ENCODE results near the gene ENPP7. TPM values are rescaled to one million over a fixed set of nuclear protein-coding genes. Genes with fewer than 3 reads are reported as not detected.

The ENPP7 gene
- total RNA-seq, 1 donor from 2014 or later = not detected

DNA sequence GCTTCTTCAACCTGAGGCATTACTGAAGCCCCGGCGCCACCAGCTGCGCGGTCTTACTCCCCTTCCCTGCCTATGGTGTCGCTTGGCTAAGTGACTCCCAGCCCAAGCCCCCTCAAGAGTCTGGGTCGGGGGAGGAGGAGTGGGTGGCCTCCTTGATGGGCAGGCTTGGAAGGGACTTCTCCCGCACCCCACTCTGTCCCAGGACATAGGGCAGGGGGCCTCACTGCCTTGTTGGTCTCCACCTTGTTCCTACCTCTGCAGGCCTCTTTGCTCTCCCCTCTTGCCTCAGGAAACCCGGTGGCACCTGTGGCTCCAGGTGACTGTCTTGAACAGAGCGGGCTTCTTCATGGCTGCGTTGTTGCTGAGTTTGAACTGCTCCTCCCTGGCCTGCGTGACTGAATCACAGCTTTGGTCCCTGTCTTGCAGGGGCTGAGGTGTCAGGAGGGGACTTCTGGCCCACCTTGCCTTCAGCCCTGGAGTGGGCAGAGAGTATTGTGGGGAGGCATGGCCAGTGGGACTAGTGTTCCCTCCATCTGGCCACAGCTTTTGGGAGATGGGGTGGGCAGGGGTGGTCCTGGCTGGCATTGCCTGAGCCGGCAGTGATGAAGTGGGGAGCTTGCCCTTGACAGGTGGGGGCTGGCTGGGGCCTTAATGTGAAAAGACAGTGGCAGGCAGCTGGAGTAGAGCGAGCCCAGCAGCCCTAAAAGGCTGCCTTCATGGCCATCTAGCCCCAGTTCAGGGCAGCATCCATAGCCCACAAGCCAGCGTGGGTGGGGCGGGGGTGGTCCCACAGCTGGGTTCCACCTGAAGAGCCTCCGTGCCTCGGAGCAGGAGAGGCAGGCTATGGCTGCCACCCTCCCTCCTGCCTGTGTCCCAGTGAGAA is 54.5 kb downstream of the ENPP7 start:
- no peak for DNase-seq (ENCODE audit: low read depth, low spot score)
- no peak overlapping the region for H3K27ac Mint-ChIP-seq (ENCODE audit: unreplicated experiment)

DNA sequence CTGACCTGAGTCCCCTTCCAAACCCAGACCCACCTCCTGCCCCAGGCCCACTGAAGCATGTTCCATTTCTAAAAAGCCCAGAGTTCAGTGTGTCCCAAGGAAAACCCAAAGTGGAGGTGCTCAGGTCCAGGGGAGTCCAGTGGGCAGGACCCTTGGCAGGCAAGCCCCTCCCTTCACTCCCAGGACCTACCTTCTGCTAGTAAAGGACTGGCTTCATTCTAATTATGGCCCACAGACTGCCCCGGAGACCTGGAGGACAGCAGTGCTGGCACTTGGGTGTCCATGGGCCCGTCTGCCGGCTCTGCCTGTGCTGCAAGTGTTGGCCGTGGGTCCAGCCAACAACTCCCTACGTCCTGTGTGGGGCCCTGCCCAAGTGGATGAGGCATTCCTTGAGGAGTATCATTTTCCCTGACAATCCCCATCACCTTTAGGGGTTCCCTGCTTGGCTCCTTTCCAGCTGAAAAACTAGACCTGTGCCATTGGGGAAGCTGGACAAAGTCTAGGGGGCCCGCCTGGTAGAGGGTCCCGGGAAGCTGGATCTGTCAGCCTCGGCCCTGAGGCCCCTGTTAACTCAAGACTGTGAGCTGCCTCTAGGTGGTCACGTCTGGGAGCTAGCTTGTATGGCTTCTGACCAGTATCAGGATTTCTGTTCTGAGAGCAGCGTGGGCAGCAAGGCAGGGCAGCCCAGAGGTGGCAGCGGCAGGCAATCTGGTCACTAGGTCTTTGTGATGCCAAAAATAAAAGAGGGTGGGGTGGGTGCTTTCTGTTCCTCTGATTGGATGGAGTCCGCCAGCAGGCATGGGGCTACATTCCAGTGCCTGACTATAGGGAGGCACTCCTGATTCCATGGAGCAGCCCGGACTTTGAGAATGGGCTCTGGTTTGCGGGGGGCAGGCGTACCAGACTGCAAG is 55.4 kb downstream of the ENPP7 start:
- H3K4me3 Mint-ChIP-seq = peak overlapping the region; percentile 60
- no peaks in the 10 kb centered on the region for H3K36me3 Mint-ChIP-seq (ENCODE audit: low read depth)
- H3K4me1 Mint-ChIP-seq = peaks cover 26% of the 10 kb centered on the region
- no peaks in the 10 kb centered on the region for H3K9me3 Mint-ChIP-seq
- TF ChIP-seq, protein P1, sequence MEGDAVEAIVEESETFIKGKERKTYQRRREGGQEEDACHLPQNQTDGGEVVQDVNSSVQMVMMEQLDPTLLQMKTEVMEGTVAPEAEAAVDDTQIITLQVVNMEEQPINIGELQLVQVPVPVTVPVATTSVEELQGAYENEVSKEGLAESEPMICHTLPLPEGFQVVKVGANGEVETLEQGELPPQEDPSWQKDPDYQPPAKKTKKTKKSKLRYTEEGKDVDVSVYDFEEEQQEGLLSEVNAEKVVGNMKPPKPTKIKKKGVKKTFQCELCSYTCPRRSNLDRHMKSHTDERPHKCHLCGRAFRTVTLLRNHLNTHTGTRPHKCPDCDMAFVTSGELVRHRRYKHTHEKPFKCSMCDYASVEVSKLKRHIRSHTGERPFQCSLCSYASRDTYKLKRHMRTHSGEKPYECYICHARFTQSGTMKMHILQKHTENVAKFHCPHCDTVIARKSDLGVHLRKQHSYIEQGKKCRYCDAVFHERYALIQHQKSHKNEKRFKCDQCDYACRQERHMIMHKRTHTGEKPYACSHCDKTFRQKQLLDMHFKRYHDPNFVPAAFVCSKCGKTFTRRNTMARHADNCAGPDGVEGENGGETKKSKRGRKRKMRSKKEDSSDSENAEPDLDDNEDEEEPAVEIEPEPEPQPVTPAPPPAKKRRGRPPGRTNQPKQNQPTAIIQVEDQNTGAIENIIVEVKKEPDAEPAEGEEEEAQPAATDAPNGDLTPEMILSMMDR (conservative IDR thresholded peaks at IDR 0.05) = no peak
- H3K27me3 Mint-ChIP-seq (ENCODE audit: low read depth) = peaks cover 44% of the 10 kb centered on the region
- no peak for DNase-seq (ENCODE audit: low read depth, low spot score)
- H3K27ac Mint-ChIP-seq (ENCODE audit: unreplicated experiment) = no peak overlapping the region

More for the DNA sequence above, 54.5 kb downstream of the ENPP7 start:
- Mint-ChIP-seq H3K36me3 (ENCODE audit: low read depth) (peaks cover 1% of the 10 kb centered on the region), H3K4me1 (peaks cover 35% of the 10 kb centered on the region), H3K27me3 (ENCODE audit: low read depth) (peaks cover 35% of the 10 kb centered on the region), H3K9me3 (no peaks in the 10 kb centered on the region), H3K4me3 (peak overlapping the region; percentile 60)
- TF ChIP-seq, protein P1 (conservative IDR thresholded peaks at IDR 0.05) = no peak

DNA sequence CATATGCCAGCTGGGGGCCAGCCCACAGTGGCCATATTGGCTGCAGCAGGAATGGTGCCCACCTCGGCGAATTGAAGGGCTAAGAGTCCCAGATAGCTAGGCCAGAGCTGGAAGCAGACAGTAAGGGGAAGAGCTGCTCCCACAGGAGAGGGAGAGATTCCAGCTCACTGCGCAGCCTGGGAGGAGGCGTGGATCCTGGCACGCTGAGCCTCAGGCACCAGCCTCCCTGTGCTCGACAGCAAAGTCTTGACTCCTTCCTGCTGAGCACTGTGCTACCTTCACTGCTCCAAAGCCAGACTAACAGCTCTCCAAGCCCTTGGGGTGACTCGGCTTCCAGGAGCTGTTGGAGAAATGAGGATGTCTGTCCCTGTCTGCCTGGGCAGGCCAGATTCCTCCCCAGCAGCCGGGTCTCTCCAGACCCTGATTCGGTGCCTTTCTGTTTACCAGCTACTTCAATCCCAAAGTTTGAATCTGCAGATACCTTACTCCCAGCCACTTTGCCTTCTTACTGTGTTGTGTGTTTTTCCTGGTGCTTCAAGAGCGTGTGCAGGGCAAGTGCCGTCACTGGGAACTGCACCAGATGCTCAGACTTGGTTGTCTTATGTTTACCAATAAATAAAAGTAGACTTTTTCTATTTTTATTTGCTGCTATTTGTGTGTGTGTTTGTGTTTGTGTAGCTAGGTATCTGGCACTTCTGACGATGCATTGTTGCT is 56.3 kb downstream of the ENPP7 start:
- Mint-ChIP-seq H3K27ac (ENCODE audit: unreplicated experiment) (no peak overlapping the region), H3K9me3 (no peaks in the 10 kb centered on the region), H3K36me3 (ENCODE audit: low read depth) (no peaks in the 10 kb centered on the region), H3K4me3 (peak overlapping the region; percentile 88), H3K27me3 (ENCODE audit: low read depth) (peaks cover 53% of the 10 kb centered on the region), H3K4me1 (peaks cover 24% of the 10 kb centered on the region)
- no peak for DNase-seq (ENCODE audit: low read depth, low spot score)
- TF ChIP-seq, protein P1 (conservative IDR thresholded peaks at IDR 0.05) = no peak

DNA sequence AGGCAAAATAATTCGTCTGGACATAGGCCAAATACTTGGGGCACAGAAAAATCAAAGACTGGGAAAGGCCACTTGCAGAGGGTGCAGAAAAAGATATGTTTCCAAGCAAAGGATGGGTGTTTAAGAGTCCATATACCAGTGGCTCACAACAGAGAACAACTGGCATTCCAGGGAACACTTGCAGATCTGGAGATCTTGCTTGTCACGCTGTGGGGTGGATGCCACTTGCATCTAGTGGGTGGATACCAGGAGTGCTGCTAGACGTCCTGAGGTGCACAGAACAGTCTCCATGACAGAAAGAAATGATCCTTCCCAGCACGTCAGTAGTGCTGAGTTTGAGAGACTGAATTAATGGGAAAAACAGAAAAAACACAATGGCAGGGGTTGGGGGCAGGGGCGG is 57.7 kb downstream of the ENPP7 start:
- H3K9me3 Mint-ChIP-seq = no peaks in the 10 kb centered on the region
- H3K4me1 Mint-ChIP-seq = peaks cover 26% of the 10 kb centered on the region
- H3K36me3 Mint-ChIP-seq (ENCODE audit: low read depth) = no peaks in the 10 kb centered on the region
- no peak overlapping the region for H3K27ac Mint-ChIP-seq (ENCODE audit: unreplicated experiment)
- TF ChIP-seq, protein P1 (conservative IDR thresholded peaks at IDR 0.05) = no peak
- peak overlapping the region; percentile 88 for H3K4me3 Mint-ChIP-seq
- no peak for DNase-seq (ENCODE audit: low read depth, low spot score)
- peaks cover 67% of the 10 kb centered on the region for H3K27me3 Mint-ChIP-seq (ENCODE audit: low read depth)
